BLaER1 (cell line): Measurements from ENCODE around the gene ANTXR2.

Experiments used
- H3K27ac ChIP-seq: shearing (Covaris generic); formaldehyde crosslinking; 2 replicates; pipeline ENCODE4 v1.8.1; 2022
- H3K27me3 ChIP-seq: shearing (Covaris generic); formaldehyde crosslinking; 2 replicates; pipeline ENCODE4 v1.8.1; 2022
- H3K36me3 ChIP-seq: shearing (Covaris generic); formaldehyde crosslinking; 2 replicates; pipeline ENCODE4 v1.8.1; 2022
- H3K4me1 ChIP-seq: shearing (Covaris generic); formaldehyde crosslinking; 2 replicates; pipeline ENCODE4 v1.8.1; 2022
- H3K4me2 ChIP-seq: shearing (Covaris generic); formaldehyde crosslinking; 2 replicates; pipeline ENCODE4 v1.8.1; 2022
- H3K4me3 ChIP-seq: shearing (Covaris generic); formaldehyde crosslinking; 2 replicates; pipeline ENCODE4 v1.8.1; 2022
- H3K9ac ChIP-seq: shearing (Covaris generic); formaldehyde crosslinking; 2 replicates; pipeline ENCODE4 v1.8.1; 2022
- H3K9me3 ChIP-seq: shearing (Covaris generic); formaldehyde crosslinking; 2 replicates; pipeline ENCODE4 v1.8.1; 2022
- H4K20me1 ChIP-seq: shearing (Covaris generic); formaldehyde crosslinking; 2 replicates; pipeline ENCODE4 v1.8.1; 2022
- Cebpa-rat ChIP-seq: shearing (Covaris generic); IDR thresholded peaks from 2 replicates; pipeline ENCODE4 v1.8.1; 2022

Gene ANTXR2

DNA sequence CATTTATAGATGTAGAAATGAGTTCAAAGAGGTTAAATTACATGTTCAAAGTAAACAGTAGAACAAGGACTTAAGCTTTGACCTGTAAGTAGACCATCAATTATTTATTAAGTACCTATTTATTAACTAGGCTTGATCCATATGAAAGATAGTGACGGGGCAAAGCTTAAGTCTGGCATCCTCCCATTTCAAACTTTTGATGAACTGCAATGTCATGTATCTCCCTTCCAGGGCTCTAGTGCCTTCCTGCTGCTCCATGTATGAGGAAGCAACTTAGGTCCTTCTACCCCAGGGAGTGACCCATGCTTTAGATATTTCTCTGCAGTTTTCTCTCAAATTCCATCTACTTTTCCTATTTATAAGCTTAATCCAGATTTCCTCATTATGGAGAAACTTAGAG lies 31.9 kb upstream of the ANTXR2 start:
- no peak for TF ChIP-seq Cebpa-rat
- Histone ChIP-seq H3K4me2 (no peak overlapping the region), H3K27ac (no peak overlapping the region), H3K36me3 (no peaks in the 10 kb centered on the region), H3K4me1 (no peaks in the 10 kb centered on the region), H3K9me3 (0 out of 2 replicates have a peak, but pooled peaks cover 6% of the 10 kb centered on the region), H3K9ac (no peak overlapping the region), H3K4me3 (no peak overlapping the region), H3K27me3 (no peaks in the 10 kb centered on the region), H4K20me1 (no peaks in the 10 kb centered on the region)

DNA sequence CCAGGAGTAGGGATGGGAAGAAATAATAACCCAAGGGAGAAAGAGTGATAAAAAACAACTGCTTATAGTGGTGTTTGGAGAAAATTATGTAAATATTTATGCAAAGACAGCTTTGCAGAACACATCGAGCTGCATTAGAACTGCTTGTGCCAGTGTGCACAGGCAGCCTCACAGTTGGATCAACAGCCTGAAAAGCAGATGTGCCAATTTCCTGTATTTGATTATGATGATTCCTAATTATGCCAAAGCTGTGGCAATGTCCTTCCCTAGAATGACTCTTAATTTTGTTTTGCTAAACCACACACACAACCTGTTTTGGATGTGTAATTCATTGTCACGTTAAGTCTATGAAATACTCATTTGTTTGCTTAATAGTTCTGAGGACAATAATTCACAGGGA lies 30.6 kb upstream of the ANTXR2 start:
- no peak overlapping the region for H3K4me2 ChIP-seq
- no peak overlapping the region for H3K4me3 ChIP-seq
- no peak for TF ChIP-seq Cebpa-rat
- H4K20me1 ChIP-seq, result no peaks in the 10 kb centered on the region
- no peaks in the 10 kb centered on the region for H3K27me3 ChIP-seq
- 0 out of 2 replicates have a peak, but pooled peaks cover 6% of the 10 kb centered on the region for H3K9me3 ChIP-seq
- H3K36me3 ChIP-seq, result no peaks in the 10 kb centered on the region
- H3K4me1 ChIP-seq, result peaks cover 2% of the 10 kb centered on the region; the same call in 1 of the 2 replicates
- no peak overlapping the region for H3K9ac ChIP-seq
- no peak overlapping the region for H3K27ac ChIP-seq

DNA sequence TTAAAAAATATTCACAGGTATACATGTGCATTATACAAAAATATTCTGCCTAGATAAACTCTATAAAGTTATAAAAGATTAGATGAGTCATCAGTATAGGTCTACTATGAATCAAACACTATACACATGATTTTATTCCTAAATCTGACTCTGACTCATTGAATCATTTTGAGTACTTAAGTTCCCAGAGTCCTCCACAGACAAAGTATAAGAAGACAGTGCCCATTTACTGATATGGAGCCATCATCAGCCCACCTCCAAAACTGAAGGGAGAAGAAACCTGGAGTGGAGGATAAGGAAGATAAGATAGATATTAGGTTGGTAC lies 28.7 kb upstream of the ANTXR2 start:
- no peak for TF ChIP-seq Cebpa-rat
- no peaks in the 10 kb centered on the region for H3K27me3 ChIP-seq
- no peak overlapping the region for H3K4me2 ChIP-seq
- H3K9me3 ChIP-seq, result 0 out of 2 replicates have a peak, but pooled peaks cover 2% of the 10 kb centered on the region
- H3K4me1 ChIP-seq, result peaks cover 6% of the 10 kb centered on the region; the same call in 1 of the 2 replicates
- no peaks in the 10 kb centered on the region for H3K36me3 ChIP-seq
- no peak overlapping the region for H3K4me3 ChIP-seq
- no peaks in the 10 kb centered on the region for H4K20me1 ChIP-seq
- no peak overlapping the region for H3K9ac ChIP-seq
- H3K27ac ChIP-seq, result no peak overlapping the region

DNA sequence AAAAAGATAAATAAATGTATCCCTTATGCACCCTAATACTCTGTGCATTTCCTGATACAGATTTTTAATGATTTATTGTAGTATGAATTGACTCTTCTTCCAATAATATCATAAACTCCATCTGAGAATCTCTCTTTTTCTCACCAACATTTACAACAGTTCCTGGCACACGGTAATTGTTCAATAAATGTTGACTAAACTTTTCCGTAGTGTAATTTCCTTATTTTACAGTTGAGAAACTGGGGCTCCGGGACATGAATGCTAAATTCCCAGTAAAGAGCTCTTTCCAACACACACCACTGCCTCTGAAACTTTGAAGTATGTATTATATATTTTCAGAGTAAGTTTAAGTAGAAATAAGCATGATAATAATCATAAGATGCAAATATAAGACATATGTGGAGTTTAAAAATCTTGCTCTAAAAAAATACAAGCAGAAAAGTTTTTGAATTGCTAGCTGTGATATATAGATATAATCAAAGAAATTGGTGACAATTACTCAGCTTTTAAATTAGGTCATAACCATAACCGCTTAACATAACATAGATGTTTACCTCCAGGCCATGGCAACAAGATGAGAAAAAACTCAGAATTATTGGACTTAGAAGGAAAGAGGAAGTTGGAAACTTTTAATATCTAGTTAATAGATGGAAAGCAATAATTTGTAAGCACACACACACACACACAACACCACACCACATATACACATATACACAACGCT lies 28.2 kb upstream of the ANTXR2 start:
- H3K4me3 ChIP-seq, result no peak overlapping the region
- no peak overlapping the region for H3K9ac ChIP-seq
- H3K27me3 ChIP-seq, result no peaks in the 10 kb centered on the region
- no peak overlapping the region for H3K4me2 ChIP-seq
- no peak for TF ChIP-seq Cebpa-rat
- H3K4me1 ChIP-seq, result peaks cover 6% of the 10 kb centered on the region; the same call in 1 of the 2 replicates
- H3K36me3 ChIP-seq, result no peaks in the 10 kb centered on the region
- H3K9me3 ChIP-seq, result no peaks in the 10 kb centered on the region
- no peak overlapping the region for H3K27ac ChIP-seq
- no peaks in the 10 kb centered on the region for H4K20me1 ChIP-seq

DNA sequence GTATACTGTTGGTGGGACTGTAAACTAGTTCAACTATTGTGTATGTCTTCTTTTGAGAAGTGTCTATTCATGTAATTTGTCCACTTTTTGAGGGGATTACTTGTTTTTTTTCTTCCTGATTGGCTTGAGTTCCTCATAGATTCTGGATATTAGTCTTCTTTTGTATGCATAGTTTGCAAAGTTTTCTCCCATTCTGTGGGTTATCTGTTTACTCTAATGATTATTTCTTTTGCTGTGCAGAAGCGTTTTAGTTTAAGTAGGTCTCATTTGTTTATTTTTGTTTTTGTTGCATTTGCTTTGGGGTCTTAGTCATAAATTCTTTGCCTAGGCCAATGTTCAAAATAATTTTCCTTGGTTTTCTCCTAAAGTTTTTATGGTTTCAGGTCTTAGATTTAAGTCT lies 26.6 kb upstream of the ANTXR2 start:
- TF ChIP-seq Cebpa-rat, result no peak
- H4K20me1 ChIP-seq, result no peaks in the 10 kb centered on the region

DNA sequence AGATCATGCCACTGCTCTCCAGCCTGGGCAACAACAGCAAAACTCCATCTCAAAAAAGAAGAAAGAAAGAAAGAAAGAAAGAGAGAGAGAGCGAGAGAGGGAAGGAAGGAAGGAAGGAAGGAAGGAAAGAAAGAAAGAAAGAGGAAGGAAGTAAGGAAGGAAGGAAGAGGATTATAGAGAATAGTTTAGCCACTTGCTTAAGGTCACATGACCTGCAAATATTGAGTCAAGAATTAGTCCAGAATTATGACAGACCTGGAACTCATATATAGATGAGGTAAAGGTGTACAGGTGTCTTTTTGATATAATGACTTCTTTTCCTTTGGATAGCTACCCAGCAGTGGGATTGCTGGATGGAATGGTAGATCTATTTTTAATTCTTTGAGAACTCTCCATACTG lies 25.6 kb upstream of the ANTXR2 start:
- Histone ChIP-seq H4K20me1 (no peaks in the 10 kb centered on the region), H3K9me3 (no peaks in the 10 kb centered on the region), H3K9ac (no peak overlapping the region), H3K36me3 (no peaks in the 10 kb centered on the region), H3K27me3 (no peaks in the 10 kb centered on the region), H3K4me3 (no peak overlapping the region), H3K4me1 (peaks cover 6% of the 10 kb centered on the region; the same call in 1 of the 2 replicates), H3K27ac (no peak overlapping the region), H3K4me2 (no peak overlapping the region)
- no peak for TF ChIP-seq Cebpa-rat

More for the DNA sequence above, 26.6 kb upstream of the ANTXR2 start:
- Histone ChIP-seq H3K4me3 (no peak overlapping the region), H3K27me3 (no peaks in the 10 kb centered on the region), H3K27ac (no peak overlapping the region), H3K4me2 (no peak overlapping the region), H3K9ac (no peak overlapping the region), H3K36me3 (no peaks in the 10 kb centered on the region), H3K9me3 (no peaks in the 10 kb centered on the region), H3K4me1 (peaks cover 6% of the 10 kb centered on the region; the same call in 1 of the 2 replicates)

DNA sequence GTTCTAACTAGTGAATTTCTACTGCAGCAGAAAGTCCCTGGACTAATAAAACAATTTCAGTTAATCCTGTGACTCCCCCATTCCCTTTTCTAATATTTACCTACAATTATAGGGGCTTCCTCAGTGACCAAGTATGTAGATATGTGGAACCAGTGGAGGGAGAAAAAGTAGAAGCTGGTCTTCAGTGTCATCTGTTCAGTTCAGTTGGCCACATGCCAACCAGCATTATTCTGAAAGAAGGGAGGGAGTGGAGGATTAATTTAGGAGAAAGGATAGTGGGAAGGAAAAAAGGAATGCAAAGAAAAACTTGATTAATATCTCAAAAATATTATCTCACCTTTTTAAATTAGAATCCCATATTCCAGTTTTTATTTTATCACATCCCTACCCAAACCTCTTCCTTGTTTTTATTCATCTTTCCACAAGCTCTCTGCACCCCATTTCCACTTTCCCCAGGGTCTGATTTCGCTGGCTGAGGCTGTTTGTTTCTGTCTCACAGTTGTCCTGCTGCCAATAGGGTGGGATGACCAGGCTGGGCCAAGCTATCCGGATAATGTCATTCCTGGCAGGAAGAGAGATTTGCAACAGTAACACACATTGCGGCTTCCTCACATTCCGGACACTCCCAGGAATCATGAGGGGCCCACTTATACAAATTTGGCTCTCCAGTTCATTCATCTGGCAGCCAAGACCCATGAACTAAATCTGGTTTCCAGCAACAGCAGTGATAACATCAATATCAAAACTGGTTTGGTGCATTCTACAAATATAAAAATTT lies 24.6 kb upstream of the ANTXR2 start:
- Histone ChIP-seq H3K27ac (no peak overlapping the region), H3K4me2 (no peak overlapping the region), H4K20me1 (no peaks in the 10 kb centered on the region)

DNA sequence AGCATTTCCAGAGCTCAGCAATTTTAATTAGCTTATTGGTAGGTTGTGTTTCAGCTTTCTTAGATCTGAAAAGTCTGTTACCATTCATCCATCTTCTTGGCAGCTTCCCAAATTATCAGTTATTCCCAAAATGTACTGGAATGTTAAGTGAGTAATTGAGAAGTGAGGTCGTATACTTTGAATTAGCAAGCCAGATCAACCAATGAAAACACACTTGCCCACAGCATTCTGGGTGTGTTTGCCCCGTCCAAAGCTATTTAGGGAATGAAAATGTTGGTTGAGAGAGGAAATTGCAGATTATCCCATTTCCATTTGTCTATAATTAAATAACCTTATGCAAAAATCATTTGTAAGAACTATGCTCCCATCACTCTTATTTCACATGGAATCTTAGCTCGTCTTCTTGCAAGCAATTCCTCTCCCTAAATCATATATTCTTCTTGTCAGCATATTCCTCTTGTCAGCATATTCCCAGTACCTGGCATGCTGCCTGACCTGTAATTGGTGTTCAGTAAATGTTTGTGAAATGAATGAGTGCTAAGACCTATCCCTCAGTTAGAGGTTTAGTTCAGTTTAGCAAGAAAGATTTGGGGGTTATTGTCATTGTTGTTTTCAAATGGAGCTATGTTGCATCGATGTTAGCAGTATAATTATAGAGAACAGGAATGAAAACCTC lies 23.3 kb upstream of the ANTXR2 start:
- Histone ChIP-seq H3K27ac (no peak overlapping the region), H3K36me3 (no peaks in the 10 kb centered on the region), H3K4me1 (peaks cover 6% of the 10 kb centered on the region; the same call in 1 of the 2 replicates), H3K4me3 (no peak overlapping the region), H3K27me3 (no peaks in the 10 kb centered on the region), H4K20me1 (no peaks in the 10 kb centered on the region), H3K4me2 (no peak overlapping the region), H3K9ac (no peak overlapping the region), H3K9me3 (no peaks in the 10 kb centered on the region)
- TF ChIP-seq Cebpa-rat, result no peak

More for the DNA sequence above, 24.6 kb upstream of the ANTXR2 start:
- H3K4me1 ChIP-seq, result peaks cover 6% of the 10 kb centered on the region; the same call in 1 of the 2 replicates
- H3K36me3 ChIP-seq, result no peaks in the 10 kb centered on the region
- no peak overlapping the region for H3K9ac ChIP-seq
- H3K4me3 ChIP-seq, result no peak overlapping the region
- no peak for TF ChIP-seq Cebpa-rat
- H3K9me3 ChIP-seq, result no peaks in the 10 kb centered on the region
- no peaks in the 10 kb centered on the region for H3K27me3 ChIP-seq

DNA sequence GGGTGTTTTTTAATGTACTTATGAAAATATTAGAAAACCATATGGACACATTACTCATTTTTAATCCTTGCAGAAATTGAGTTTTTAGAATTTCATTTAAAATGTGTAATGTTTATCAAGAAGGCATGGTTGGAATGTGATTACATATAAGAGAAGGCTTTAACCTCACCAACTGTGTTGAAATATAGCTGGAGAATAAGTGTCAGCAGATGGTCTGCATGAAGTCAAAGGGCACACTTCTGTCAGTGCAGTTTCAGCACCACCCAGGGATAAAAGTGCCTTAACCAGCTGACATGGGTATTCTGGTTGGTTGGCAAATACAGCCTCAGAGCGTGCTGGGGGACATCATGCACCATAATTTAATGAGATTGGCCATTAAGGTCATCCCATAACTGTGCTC lies 21.2 kb upstream of the ANTXR2 start:
- H3K9ac ChIP-seq, result no peak overlapping the region
- no peaks in the 10 kb centered on the region for H3K9me3 ChIP-seq
- no peaks in the 10 kb centered on the region for H4K20me1 ChIP-seq
- H3K27ac ChIP-seq, result no peak overlapping the region
- no peaks in the 10 kb centered on the region for H3K27me3 ChIP-seq
- TF ChIP-seq Cebpa-rat, result no peak
- peaks cover 6% of the 10 kb centered on the region; the same call in 1 of the 2 replicates for H3K4me1 ChIP-seq
- no peak overlapping the region for H3K4me2 ChIP-seq
- H3K4me3 ChIP-seq, result no peak overlapping the region
- H3K36me3 ChIP-seq, result no peaks in the 10 kb centered on the region

DNA sequence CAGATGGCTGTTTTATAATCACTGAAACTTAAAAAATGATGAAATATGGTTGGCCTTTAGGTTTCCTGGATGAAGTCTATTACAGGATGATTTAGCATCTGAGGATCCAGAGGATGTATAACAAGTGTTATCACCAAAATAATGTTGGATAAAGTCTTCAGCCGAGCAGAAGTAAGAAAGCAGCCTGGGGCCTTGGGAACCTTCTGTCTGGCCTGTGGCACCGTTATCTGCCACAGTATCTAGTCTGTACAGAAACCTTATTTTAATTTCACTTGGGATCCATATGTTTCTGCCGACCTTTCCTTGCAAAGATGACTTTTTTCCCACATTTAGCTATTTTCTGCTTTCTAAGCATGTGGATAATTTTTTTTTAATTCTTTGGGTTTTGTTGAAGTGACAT lies 20.5 kb upstream of the ANTXR2 start:
- Histone ChIP-seq H3K4me1 (peaks cover 3% of the 10 kb centered on the region; the same call in 1 of the 2 replicates), H3K4me2 (no peak overlapping the region), H3K4me3 (no peak overlapping the region), H3K27ac (no peak overlapping the region), H3K36me3 (no peaks in the 10 kb centered on the region), H3K9ac (no peak overlapping the region), H3K9me3 (no peaks in the 10 kb centered on the region), H4K20me1 (no peaks in the 10 kb centered on the region), H3K27me3 (no peaks in the 10 kb centered on the region)
- no peak for TF ChIP-seq Cebpa-rat
